PC-9 (cell line): ENCODE results near the gene CNIH3. TPM values are rescaled to one million over a fixed set of nuclear protein-coding genes. Genes with fewer than 3 reads are reported as not detected.
A peak's percentile ranks its signal among the peaks of the same experiment; 100 is the strongest.

Experiments used
- BruUV-seq: library from RNA; stranded (reverse); fragments of 400-500 nt; replicated peaks from 2 replicates; lab custom pipeline; 2021; lab: Mats Ljungman, UMichigan
- CTCF ChIA-PET: fragments of 300-600 bp; sonication (Branson Sonifier 250); formaldehyde crosslinking; loops from one replicate; lab custom pipeline; 2022; ENCODE audit warnings: antibody characterized with exemption; lab: Charles Lee
- POLR2A ChIA-PET: fragments of 300-600 bp; sonication (Branson Sonifier 250); formaldehyde crosslinking; loops from one replicate; lab custom pipeline; 2022; ENCODE audit warnings: antibody characterized with exemption; ENCODE audit not compliant: unreplicated experiment; lab: Charles Lee
- DNase-seq, 2 experiments: peaks; one replicate each; pipeline versions ENCODE4 v3.0.0 to v3.0.0-alpha.2; 2015 to 2022; ENCODE audit warnings: mixed read lengths in 1 of 2
- H2AFZ ChIP-seq: fragments of 200-600 bp; sonication (generic); 2 replicates; pipeline ENCODE4 v1.8.1; 2017; ENCODE audit warnings: antibody characterized with exemption
- H3F3A ChIP-seq: fragments of 200-600 bp; sonication (generic); 2 replicates; pipeline ENCODE4 v1.8.1; 2017; ENCODE audit warnings: antibody characterized with exemption, mild to moderate bottlenecking, low read depth; ENCODE audit not compliant: insufficient read depth
- H3K27ac ChIP-seq: fragments of 200-600 bp; sonication (generic); 2 replicates; pipeline ENCODE4 v1.6.1; 2016; ENCODE audit warnings: mixed run types
- H3K27me3 ChIP-seq: fragments of 200-600 bp; sonication (generic); 2 replicates; pipeline ENCODE4 v1.6.1; 2016; ENCODE audit warnings: low read depth, mixed run types; ENCODE audit not compliant: insufficient read depth
- H3K36me3 ChIP-seq: fragments of 200-600 bp; sonication (generic); 2 replicates; pipeline ENCODE4 v1.6.1; 2016; ENCODE audit warnings: low read depth, mixed run types
- H3K4me1 ChIP-seq: fragments of 200-600 bp; sonication (generic); replicated peaks from 2 replicates; pipeline ENCODE4 v1.6.1; 2016; ENCODE audit warnings: mixed run types; ENCODE audit not compliant: insufficient read depth
- H3K4me2 ChIP-seq: fragments of 200-600 bp; sonication (generic); 2 replicates; pipeline ENCODE4 v1.6.1; 2017; ENCODE audit warnings: mixed run types
- H3K4me3 ChIP-seq: fragments of 200-600 bp; sonication (generic); 2 replicates; pipeline ENCODE4 v1.6.1; 2016; ENCODE audit warnings: mixed run types
- H3K79me2 ChIP-seq: fragments of 200-600 bp; sonication (generic); 2 replicates; pipeline ENCODE4 v1.6.1; 2017; ENCODE audit warnings: low read depth, mixed run types
- H3K9me2 ChIP-seq: fragments of 200-600 bp; sonication (generic); 2 replicates; pipeline ENCODE4 v1.8.1; 2017; ENCODE audit warnings: mild to moderate bottlenecking; ENCODE audit not compliant: insufficient read depth
- H3K9me3 ChIP-seq: fragments of 200-600 bp; sonication (generic); 2 replicates; pipeline ENCODE4 v1.8.1; 2016; ENCODE audit warnings: low read depth; ENCODE audit not compliant: insufficient read depth
- H4K20me1 ChIP-seq: fragments of 200-600 bp; sonication (generic); 2 replicates; pipeline ENCODE4 v1.8.1; 2017; ENCODE audit not compliant: insufficient read depth
- CTCF ChIP-seq: fragments of 200-600 bp; sonication (generic); conservative IDR thresholded peaks from 2 replicates; pipeline ENCODE4 v1.6.1; 2017; ENCODE audit warnings: mixed run types, antibody characterized with exemption, mild to moderate bottlenecking, moderate library complexity
- EZH2 ChIP-seq: fragments of 200-600 bp; sonication (generic); IDR thresholded peaks from 2 replicates; pipeline ENCODE4 v1.8.0; 2017; ENCODE audit warnings: antibody characterized with exemption, low read depth
- intact Hi-C: fragments of 100-400 bp; cut with micrococcal nuclease; formaldehyde crosslinking; loops from one replicate; pipeline ENCODE4 v1.10.0; 2022; ENCODE audit not compliant: unreplicated experiment
- total RNA-seq: library from RNA; stranded (reverse); gene quantifications from 2 replicates; pipeline ENCODE4 v1.2.3, GENCODE V29; 2021

Gene CNIH3
- total RNA-seq, 1 experiment from 2014 or later, result 8.4 TPM

- Histone ChIP-seq H3K9me3 (no peaks in the 10 kb centered on the region), H3K36me3 (peaks cover 6% of the 10 kb centered on the region; the same call in 1 of the 2 replicates), H3K4me2 (no peak overlapping the region), H3K27me3 (no peaks in the 10 kb centered on the region), H3K4me3 (no peak overlapping the region), H3K9me2 (no peaks in the 10 kb centered on the region), H4K20me1 (peaks cover 2% of the 10 kb centered on the region; the same call in 1 of the 2 replicates), H3K27ac (no peak overlapping the region), H2AFZ (no peak overlapping the region), H3K4me1 (peaks cover 24% of the 10 kb centered on the region), H3K79me2 (peaks cover 4% of the 10 kb centered on the region), H3F3A (no peaks in the 10 kb centered on the region; the same call in 1 of the 2 replicates)
- intact Hi-C loops, result loop anchor here (2.0 kb wide), 1 partner anchor 68 kb away; no protein-coding TSS in a partner anchor
- DNase-seq, result peak; percentile 46 to 53
- ChIA-PET POLR2A (no interaction called here), CTCF (interaction anchor here (0.8 to 1.3 kb wide), 4 partner anchors 10 to 218 kb away, joined by 3 to 4 read pairs (median 3); no protein-coding TSS in a partner anchor)
- BruUV-seq, result no TSS peak
- TF ChIP-seq CTCF (no peak), EZH2 (no peak)
Observed at GRCh38 chr1:224632921-224633321, 16.8 kb downstream of the CNIH3 start.

- H3K9me3 ChIP-seq, result no peaks in the 10 kb centered on the region
- no peak overlapping the region for H3K27ac ChIP-seq
- peaks cover 17% of the 10 kb centered on the region for H3K4me1 ChIP-seq
- TF ChIP-seq EZH2, result no peak
- TF ChIP-seq CTCF, result no peak
- BruUV-seq, result no TSS peak
- no peak overlapping the region for H3K4me3 ChIP-seq
- H3K9me2 ChIP-seq, result no peaks in the 10 kb centered on the region
- H2AFZ ChIP-seq, result no peak overlapping the region
- DNase-seq, result peak in 1 of 2 experiments; percentile 37
- 0 out of 2 replicates have a peak, but pooled peaks cover 4% of the 10 kb centered on the region for H3K79me2 ChIP-seq
- no peaks in the 10 kb centered on the region for H3K27me3 ChIP-seq
- no peaks in the 10 kb centered on the region for H4K20me1 ChIP-seq
- H3K36me3 ChIP-seq, result peaks cover 6% of the 10 kb centered on the region; the same call in 1 of the 2 replicates
- ChIA-PET CTCF (no interaction called here), POLR2A (no interaction called here)
- intact Hi-C loops, result loop anchor here (5.0 kb wide), 1 partner anchor 97 kb away; no protein-coding TSS in a partner anchor
- H3K4me2 ChIP-seq, result no peak overlapping the region
- H3F3A ChIP-seq, result no peaks in the 10 kb centered on the region
Observed at GRCh38 chr1:224635356-224635755, 19.2 kb downstream of the CNIH3 start.

- H3F3A ChIP-seq, result no peaks in the 10 kb centered on the region
- no peaks in the 10 kb centered on the region for H3K79me2 ChIP-seq
- intact Hi-C loops, result loop anchor here (2.0 to 5.0 kb wide), 2 partner anchors 21 to 95 kb away; partner anchors contain the start of gene CNIH3
- peaks cover 8% of the 10 kb centered on the region for H3K4me1 ChIP-seq
- no TSS peak for BruUV-seq
- no peak overlapping the region for H3K4me3 ChIP-seq
- no peak for TF ChIP-seq CTCF
- TF ChIP-seq EZH2, result no peak
- ChIA-PET CTCF (interaction anchor here (0.5 to 1.2 kb wide), 5 partner anchors 14 to 822 kb away, joined by 3 to 4 read pairs (median 3); no protein-coding TSS in a partner anchor), POLR2A (interaction anchor here (0.5 to 0.6 kb wide), 4 partner anchors 49 to 115 kb away, joined by 4 to 26 read pairs (median 6); no protein-coding TSS in a partner anchor)
- H3K36me3 ChIP-seq, result peaks cover 6% of the 10 kb centered on the region; the same call in 1 of the 2 replicates
- H3K27me3 ChIP-seq, result no peaks in the 10 kb centered on the region
- H2AFZ ChIP-seq, result no peak overlapping the region
- DNase-seq, result peak in 1 of 2 experiments; percentile 88
- no peak overlapping the region for H3K4me2 ChIP-seq
- no peaks in the 10 kb centered on the region for H4K20me1 ChIP-seq
- H3K9me2 ChIP-seq, result no peaks in the 10 kb centered on the region
- no peak overlapping the region for H3K27ac ChIP-seq
- no peaks in the 10 kb centered on the region for H3K9me3 ChIP-seq
Observed at GRCh38 chr1:224637515-224637914, 21.4 kb downstream of the CNIH3 start.
